HS-5 (cell line): ENCODE data around the gene LRRC26.

Experiments
- DNase-seq: peaks from one replicate; pipeline ENCODE4 v3.0.0-alpha.2; 2012; ENCODE audit warnings: low read depth

The LRRC26 gene

GRCh38 chr9:137182836-137183235 lies 13.0 kb upstream of the LRRC26 start:
- no peak for DNase-seq

- no peak for DNase-seq
Measured at GRCh38 chr9:137181680-137182079, 11.8 kb upstream of the LRRC26 start.

GRCh38 chr9:137180491-137180890 lies 10.6 kb upstream of the LRRC26 start:
- no peak for DNase-seq

GRCh38 chr9:137179761-137180160 lies 9.9 kb upstream of the LRRC26 start:
- DNase-seq, result no peak

- DNase-seq, result no peak
Measured at GRCh38 chr9:137178939-137179630, 9.2 kb upstream of the LRRC26 start.

GRCh38 chr9:137178201-137178938 lies 8.5 kb upstream of the LRRC26 start:
- no peak for DNase-seq

- no peak for DNase-seq
Measured at GRCh38 chr9:137176302-137177182, 6.7 kb upstream of the LRRC26 start.

GRCh38 chr9:137175345-137175961 lies 5.6 kb upstream of the LRRC26 start:
- DNase-seq, result no peak

- DNase-seq, result no peak
Measured at GRCh38 chr9:137174722-137175293, 5.0 kb upstream of the LRRC26 start.

GRCh38 chr9:137173796-137174664 lies 4.2 kb upstream of the LRRC26 start:
- no peak for DNase-seq

GRCh38 chr9:137172901-137173795 lies 3.3 kb upstream of the LRRC26 start:
- no peak for DNase-seq

GRCh38 chr9:137171149-137171900 lies 1.5 kb upstream of the LRRC26 start:
- DNase-seq, result no peak

- no peak for DNase-seq
Measured at GRCh38 chr9:137170486-137171148, 766 bp upstream of the LRRC26 start.

GRCh38 chr9:137168904-137169856 lies 671 bp downstream of the LRRC26 start:
- DNase-seq, result no peak

GRCh38 chr9:137168573-137168903 lies 1.3 kb downstream of the LRRC26 start:
- DNase-seq, result no peak

- DNase-seq, result no peak
Measured at GRCh38 chr9:137167747-137168572, 1.9 kb downstream of the LRRC26 start.
